Measurements from ENCODE around the gene PPP1R13B.

PPP1R13B gene

GRCh38 chr14:103833711-103834110 lies 13.7 kb downstream of the PPP1R13B start:
- DNase-seq (ENCODE audit: low read depth): no peak
- no peak for TF ChIP-seq CTCF (IDR thresholded peaks at IDR 0.05; ENCODE audit: control insufficient read depth, insufficient read depth, low read depth, low read length, missing control alignments)
- H3K4me3 ChIP-seq (ENCODE audit: control insufficient read depth, low read depth, low read length): no peak overlapping the region

GRCh38 chr14:103832046-103832445 lies 15.3 kb downstream of the PPP1R13B start:
- no peak for DNase-seq (ENCODE audit: low read depth)
- no peak overlapping the region for H3K4me3 ChIP-seq (ENCODE audit: control insufficient read depth, low read depth, low read length)
- no peak for TF ChIP-seq CTCF (IDR thresholded peaks at IDR 0.05; ENCODE audit: control insufficient read depth, insufficient read depth, low read depth, low read length, missing control alignments)

- no peak for TF ChIP-seq CTCF (IDR thresholded peaks at IDR 0.05; ENCODE audit: control insufficient read depth, insufficient read depth, low read depth, low read length, missing control alignments)
- no peak for DNase-seq (ENCODE audit: low read depth)
- H3K4me3 ChIP-seq (ENCODE audit: control insufficient read depth, low read depth, low read length): no peak overlapping the region
Observed at GRCh38 chr14:103830511-103831270, 16.7 kb downstream of the PPP1R13B start.

- TF ChIP-seq CTCF (IDR thresholded peaks at IDR 0.05; ENCODE audit: control insufficient read depth, insufficient read depth, low read depth, low read length, missing control alignments): no peak
- DNase-seq (ENCODE audit: low read depth): no peak
- no peak overlapping the region for H3K4me3 ChIP-seq (ENCODE audit: control insufficient read depth, low read depth, low read length)
Observed at GRCh38 chr14:103828315-103828967, 18.9 kb downstream of the PPP1R13B start.

- no peak for TF ChIP-seq CTCF (IDR thresholded peaks at IDR 0.05; ENCODE audit: control insufficient read depth, insufficient read depth, low read depth, low read length, missing control alignments)
- no peak for DNase-seq (ENCODE audit: low read depth)
- H3K4me3 ChIP-seq (ENCODE audit: control insufficient read depth, low read depth, low read length): no peak overlapping the region
Observed at GRCh38 chr14:103825101-103825500, 22.3 kb downstream of the PPP1R13B start.

GRCh38 chr14:103820908-103821307 lies 26.5 kb downstream of the PPP1R13B start:
- H3K4me3 ChIP-seq (ENCODE audit: control insufficient read depth, low read depth, low read length): no peak overlapping the region
- no peak for DNase-seq (ENCODE audit: low read depth)
- no peak for TF ChIP-seq CTCF (IDR thresholded peaks at IDR 0.05; ENCODE audit: control insufficient read depth, insufficient read depth, low read depth, low read length, missing control alignments)
